Endothelial cell (in vitro differentiated cells): Measurements from ENCODE around the gene DDX49. TPM values are rescaled to one million over a fixed set of nuclear protein-coding genes. Genes with fewer than 3 reads are reported as not detected.

Experiments
- DNase-seq: peaks from one replicate; pipeline ENCODE4 v3.0.0; 2021; ENCODE audit warnings: low spot score
- H3K27ac Mint-ChIP-seq: one replicate; pipeline ENCODE4 v1.8.0; 2021; ENCODE audit warnings: mixed read lengths, inconsistent platforms; ENCODE audit not compliant: unreplicated experiment
- H3K27me3 Mint-ChIP-seq: one replicate; pipeline ENCODE4 v1.8.0; 2021; ENCODE audit warnings: mild to moderate bottlenecking, moderate library complexity, mixed read lengths, inconsistent platforms; ENCODE audit not compliant: unreplicated experiment
- H3K36me3 Mint-ChIP-seq: one replicate; pipeline ENCODE4 v1.8.0; 2021; ENCODE audit warnings: mild to moderate bottlenecking, low read depth, mixed read lengths, inconsistent platforms; ENCODE audit not compliant: unreplicated experiment
- H3K4me1 Mint-ChIP-seq: one replicate; pipeline ENCODE4 v1.8.0; 2021; ENCODE audit warnings: mild to moderate bottlenecking, mixed read lengths, inconsistent platforms; ENCODE audit not compliant: unreplicated experiment
- H3K4me3 Mint-ChIP-seq: one replicate; pipeline ENCODE4 v1.8.0; 2021; ENCODE audit warnings: mild to moderate bottlenecking, mixed read lengths, inconsistent platforms; ENCODE audit not compliant: unreplicated experiment
- H3K9me3 Mint-ChIP-seq: one replicate; pipeline ENCODE4 v1.8.0; 2021; ENCODE audit warnings: mixed read lengths, inconsistent platforms; ENCODE audit not compliant: unreplicated experiment
- total RNA-seq: library from RNA; stranded (reverse); fragmentation: NEBNext Ultra II Directional; extraction: Animal tissue kit (Norgen Biotek cat#: 25700); gene quantifications from one replicate; pipeline ENCODE4 v1.2.1, GENCODE V29; 2021; ENCODE audit not compliant: unreplicated experiment
- TF ChIP-seq, protein P1 (sequence below): fragments of 200-600 bp; sonication (generic); IDR thresholded peaks from one replicate; pipeline ENCODE4 v1.5.0; 2021; ENCODE audit warnings: antibody characterized with exemption; ENCODE audit not compliant: unreplicated experiment

The DDX49 gene
- total RNA-seq, 1 donor from 2014 or later = 33.7 TPM

DNA sequence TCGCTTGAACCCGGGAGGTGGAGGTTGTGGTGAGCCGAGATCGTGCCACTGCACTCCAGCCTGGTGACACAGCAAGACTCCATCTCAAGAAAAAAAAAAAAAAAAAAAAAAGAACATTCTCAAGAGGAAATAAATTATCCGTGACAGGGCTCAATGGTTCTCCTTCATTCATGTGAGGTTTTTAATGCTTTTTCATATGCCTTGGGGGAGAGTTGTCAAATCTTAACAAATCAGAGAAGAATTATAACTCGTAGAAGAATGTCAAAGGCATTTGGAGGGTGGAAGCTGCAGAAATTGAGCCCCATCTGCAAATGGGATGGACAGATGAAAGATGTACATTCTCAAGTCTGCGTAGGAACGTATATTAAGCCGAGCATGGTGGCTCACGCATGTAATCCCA is 56.4 kb downstream of the DDX49 start:
- DNase-seq = no peak
- peaks cover 5% of the 10 kb centered on the region for H3K27me3 Mint-ChIP-seq
- no peaks in the 10 kb centered on the region for H3K36me3 Mint-ChIP-seq
- H3K4me3 Mint-ChIP-seq = no peak overlapping the region
- H3K27ac Mint-ChIP-seq = no peak overlapping the region
- H3K9me3 Mint-ChIP-seq = no peaks in the 10 kb centered on the region
- TF ChIP-seq, protein P1, sequence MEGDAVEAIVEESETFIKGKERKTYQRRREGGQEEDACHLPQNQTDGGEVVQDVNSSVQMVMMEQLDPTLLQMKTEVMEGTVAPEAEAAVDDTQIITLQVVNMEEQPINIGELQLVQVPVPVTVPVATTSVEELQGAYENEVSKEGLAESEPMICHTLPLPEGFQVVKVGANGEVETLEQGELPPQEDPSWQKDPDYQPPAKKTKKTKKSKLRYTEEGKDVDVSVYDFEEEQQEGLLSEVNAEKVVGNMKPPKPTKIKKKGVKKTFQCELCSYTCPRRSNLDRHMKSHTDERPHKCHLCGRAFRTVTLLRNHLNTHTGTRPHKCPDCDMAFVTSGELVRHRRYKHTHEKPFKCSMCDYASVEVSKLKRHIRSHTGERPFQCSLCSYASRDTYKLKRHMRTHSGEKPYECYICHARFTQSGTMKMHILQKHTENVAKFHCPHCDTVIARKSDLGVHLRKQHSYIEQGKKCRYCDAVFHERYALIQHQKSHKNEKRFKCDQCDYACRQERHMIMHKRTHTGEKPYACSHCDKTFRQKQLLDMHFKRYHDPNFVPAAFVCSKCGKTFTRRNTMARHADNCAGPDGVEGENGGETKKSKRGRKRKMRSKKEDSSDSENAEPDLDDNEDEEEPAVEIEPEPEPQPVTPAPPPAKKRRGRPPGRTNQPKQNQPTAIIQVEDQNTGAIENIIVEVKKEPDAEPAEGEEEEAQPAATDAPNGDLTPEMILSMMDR = no peak
- peaks cover 22% of the 10 kb centered on the region for H3K4me1 Mint-ChIP-seq

Other genes starting within 250 kb of the DDX49 start
- 17.5 TPM for gene CRTC1, start 236.0 kb upstream of the DDX49 start, total RNA-seq
- gene COMP, start 128.4 kb upstream of the DDX49 start, total RNA-seq = not detected
- 69.8 TPM for gene UPF1, start 87.8 kb upstream of the DDX49 start, total RNA-seq
- 15.7 TPM for gene CERS1, start 23.6 kb upstream of the DDX49 start, total RNA-seq
- 213 TPM for gene COPE, start 328 bp upstream of the DDX49 start, total RNA-seq
- 222 TPM for gene HOMER3, start 21.5 kb downstream of the DDX49 start, total RNA-seq
- 109 TPM for gene SUGP2, start 113.8 kb downstream of the DDX49 start, total RNA-seq
- gene ARMC6, start 113.9 kb downstream of the DDX49 start, total RNA-seq = 25.9 TPM
- gene SLC25A42, start 144.3 kb downstream of the DDX49 start, total RNA-seq = 7.5 TPM
- gene TMEM161A, start 218.8 kb downstream of the DDX49 start, total RNA-seq = 25.1 TPM